ENCODE results near the gene NGB.

Gene NGB

GRCh38 chr14:77221241-77221871, 49.6 kb downstream of the NGB start:
- Histone ChIP-seq H3K27me3 (no peaks in the 10 kb centered on the region), H3K4me1 (no peaks in the 10 kb centered on the region), H3K4me3 (ENCODE audit: low read depth, low read length) (no peak overlapping the region), H3K9me3 (no peaks in the 10 kb centered on the region), H3K36me3 (0 out of 2 replicates have a peak, but pooled peaks cover 2% of the 10 kb centered on the region)
- no peak for TF ChIP-seq CTCF (IDR thresholded peaks at IDR 0.05; ENCODE audit: low read depth, low read length)
- no peak for DNase-seq

- H3K4me1 ChIP-seq, result no peaks in the 10 kb centered on the region
- no peak for DNase-seq
- no peak for TF ChIP-seq CTCF (IDR thresholded peaks at IDR 0.05; ENCODE audit: low read depth, low read length)
- no peaks in the 10 kb centered on the region for H3K9me3 ChIP-seq
- H3K4me3 ChIP-seq (ENCODE audit: low read depth, low read length), result no peak overlapping the region
- H3K36me3 ChIP-seq, result no peaks in the 10 kb centered on the region
- no peaks in the 10 kb centered on the region for H3K27me3 ChIP-seq
These were observed 50.6 kb downstream of the NGB start for GRCh38 chr14:77220246-77221017.

GRCh38 chr14:77219591-77219990, 51.4 kb downstream of the NGB start:
- no peaks in the 10 kb centered on the region for H3K4me1 ChIP-seq
- H3K9me3 ChIP-seq, result no peaks in the 10 kb centered on the region
- TF ChIP-seq CTCF (IDR thresholded peaks at IDR 0.05; ENCODE audit: low read depth, low read length), result no peak
- H3K27me3 ChIP-seq, result no peaks in the 10 kb centered on the region
- no peaks in the 10 kb centered on the region for H3K36me3 ChIP-seq
- DNase-seq, result no peak
- H3K4me3 ChIP-seq (ENCODE audit: low read depth, low read length), result no peak overlapping the region

GRCh38 chr14:77217551-77217950, 53.5 kb downstream of the NGB start:
- TF ChIP-seq CTCF (IDR thresholded peaks at IDR 0.05; ENCODE audit: low read depth, low read length), result no peak
- no peak for DNase-seq
- no peaks in the 10 kb centered on the region for H3K27me3 ChIP-seq

More at GRCh38 chr14:77217551-77217950, 53.5 kb downstream of the NGB start:
- Histone ChIP-seq H3K9me3 (no peaks in the 10 kb centered on the region), H3K4me3 (ENCODE audit: low read depth, low read length) (no peak overlapping the region), H3K4me1 (no peaks in the 10 kb centered on the region), H3K36me3 (no peaks in the 10 kb centered on the region)

Data from BE2C (cell line).